MM.1S (cell line): ENCODE measurements around the gene POU5F2.

Experiments
- DNase-seq: peaks from one replicate; pipeline ENCODE4 v3.0.0-alpha.2; 2015
- H2AFZ ChIP-seq: fragments of 300-600 bp; sonication (generic); 2 replicates; pipeline ENCODE4 v1.6.0; 2016; ENCODE audit warnings: antibody characterized with exemption, low read length
- H3F3A ChIP-seq: fragments of 300-600 bp; sonication (generic); 2 replicates; pipeline ENCODE4 v1.6.1; 2016; ENCODE audit warnings: mild to moderate bottlenecking, antibody characterized with exemption, low read length, moderate library complexity, mixed read lengths; ENCODE audit not compliant: insufficient read depth
- H3K27ac ChIP-seq: fragments of 300-600 bp; sonication (generic); 2 replicates; pipeline ENCODE4 v1.5.1; 2016; ENCODE audit warnings: mild to moderate bottlenecking, low read length
- H3K27me3 ChIP-seq: fragments of 300-600 bp; sonication (generic); replicated peaks from 2 replicates; pipeline ENCODE4 v1.6.0; 2016; ENCODE audit warnings: low read length; ENCODE audit not compliant: insufficient read depth
- H3K36me3 ChIP-seq: fragments of 300-600 bp; sonication (generic); replicated peaks from 2 replicates; pipeline ENCODE4 v1.6.1; 2016; ENCODE audit warnings: mild to moderate bottlenecking, low read length, mixed read lengths; ENCODE audit not compliant: insufficient read depth
- H3K4me1 ChIP-seq: fragments of 300-600 bp; sonication (generic); 2 replicates; pipeline ENCODE4 v1.6.1; 2016; ENCODE audit warnings: low read length, mixed read lengths
- H3K4me2 ChIP-seq: fragments of 300-600 bp; sonication (generic); 2 replicates; pipeline ENCODE4 v1.6.0; 2016; ENCODE audit warnings: low read depth, low read length
- H3K4me3 ChIP-seq: fragments of 300-600 bp; sonication (generic); 2 replicates; pipeline ENCODE4 v1.5.1; 2016; ENCODE audit warnings: low read length, mixed read lengths
- H3K79me2 ChIP-seq: fragments of 300-600 bp; sonication (generic); 2 replicates; pipeline ENCODE4 v1.6.1; 2016; ENCODE audit warnings: mixed run types, low read length, mixed read lengths
- H3K9ac ChIP-seq: fragments of 300-600 bp; sonication (generic); 2 replicates; pipeline ENCODE4 v1.6.1; 2016; ENCODE audit warnings: low read length, mixed read lengths
- H3K9me2 ChIP-seq: fragments of 300-600 bp; sonication (generic); replicated peaks from 2 replicates; pipeline ENCODE4 v1.6.1; 2016; ENCODE audit warnings: mild to moderate bottlenecking, low read length, mixed read lengths; ENCODE audit not compliant: insufficient read depth
- H3K9me3 ChIP-seq: fragments of 300-600 bp; sonication (generic); replicated peaks from 2 replicates; pipeline ENCODE4 v1.6.1; 2016; ENCODE audit warnings: mild to moderate bottlenecking, low read length, mixed read lengths; ENCODE audit not compliant: insufficient read depth
- H4K20me1 ChIP-seq: fragments of 300-600 bp; sonication (generic); 2 replicates; pipeline ENCODE4 v1.6.1; 2016; ENCODE audit warnings: mild to moderate bottlenecking, low read length, moderate library complexity, mixed read lengths; ENCODE audit not compliant: insufficient read depth
- CTCF ChIP-seq: fragments of 300-600 bp; sonication (generic); IDR thresholded peaks from 2 replicates; pipeline ENCODE4 v1.5.1; 2016; ENCODE audit warnings: antibody characterized with exemption, low read length, mixed read lengths
- EZH2 ChIP-seq: fragments of 300-600 bp; sonication (generic); optimal IDR thresholded peaks from 2 replicates; pipeline ENCODE3; 2017; ENCODE audit warnings: low read depth, mild to moderate bottlenecking, antibody characterized with exemption, low read length, mixed read lengths
- EZH2phosphoT487 ChIP-seq: fragments of 300-600 bp; sonication (generic); IDR thresholded peaks from 2 replicates; pipeline ENCODE4 v1.6.1; 2018; ENCODE audit warnings: antibody characterized with exemption, low read length

Gene POU5F2

GRCh38 chr5:93724791-93725190, 16.6 kb downstream of the POU5F2 start:
- H3K4me2 ChIP-seq: no peak overlapping the region
- no peak for DNase-seq
- TF ChIP-seq EZH2phosphoT487: no peak

GRCh38 chr5:93723681-93724080, 17.7 kb downstream of the POU5F2 start:
- H4K20me1 ChIP-seq: no peaks in the 10 kb centered on the region
- no peaks in the 10 kb centered on the region for H3K79me2 ChIP-seq
- no peak for TF ChIP-seq EZH2
- no peak for TF ChIP-seq EZH2phosphoT487
- TF ChIP-seq CTCF: no peak
- H3K9me3 ChIP-seq: no peaks in the 10 kb centered on the region
- no peaks in the 10 kb centered on the region for H3K4me1 ChIP-seq
- no peak overlapping the region for H3K4me2 ChIP-seq
- H2AFZ ChIP-seq: no peak overlapping the region
- no peaks in the 10 kb centered on the region for H3F3A ChIP-seq
- no peaks in the 10 kb centered on the region for H3K36me3 ChIP-seq
- no peak overlapping the region for H3K9ac ChIP-seq
- no peaks in the 10 kb centered on the region for H3K27me3 ChIP-seq
- no peak overlapping the region for H3K27ac ChIP-seq
- H3K4me3 ChIP-seq: no peak overlapping the region
- DNase-seq: no peak
- H3K9me2 ChIP-seq: no peaks in the 10 kb centered on the region

More at GRCh38 chr5:93724791-93725190, 16.6 kb downstream of the POU5F2 start:
- H3K79me2 ChIP-seq: no peaks in the 10 kb centered on the region
- no peaks in the 10 kb centered on the region for H4K20me1 ChIP-seq
- H3K36me3 ChIP-seq: no peaks in the 10 kb centered on the region
- H3K4me1 ChIP-seq: no peaks in the 10 kb centered on the region
- no peak overlapping the region for H3K4me3 ChIP-seq
- H3F3A ChIP-seq: no peaks in the 10 kb centered on the region
- H3K9ac ChIP-seq: no peak overlapping the region
- H3K9me2 ChIP-seq: no peaks in the 10 kb centered on the region
- no peaks in the 10 kb centered on the region for H3K27me3 ChIP-seq
- H3K27ac ChIP-seq: no peak overlapping the region
- H2AFZ ChIP-seq: no peak overlapping the region
- H3K9me3 ChIP-seq: no peaks in the 10 kb centered on the region

- no peaks in the 10 kb centered on the region for H3K4me1 ChIP-seq
- H3K4me2 ChIP-seq: no peak overlapping the region
- no peaks in the 10 kb centered on the region for H3K9me2 ChIP-seq
- H3K27me3 ChIP-seq: no peaks in the 10 kb centered on the region
- no peak overlapping the region for H3K9ac ChIP-seq
- no peaks in the 10 kb centered on the region for H3K79me2 ChIP-seq
- H3K9me3 ChIP-seq: no peaks in the 10 kb centered on the region
- no peak for DNase-seq
- TF ChIP-seq EZH2 (no peak), CTCF (no peak), EZH2phosphoT487 (no peak)
- H2AFZ ChIP-seq: no peak overlapping the region
- H3F3A ChIP-seq: no peaks in the 10 kb centered on the region
- no peaks in the 10 kb centered on the region for H3K36me3 ChIP-seq
- no peak overlapping the region for H3K4me3 ChIP-seq
- no peak overlapping the region for H3K27ac ChIP-seq
- no peaks in the 10 kb centered on the region for H4K20me1 ChIP-seq
Observed at GRCh38 chr5:93723005-93723404, 18.4 kb downstream of the POU5F2 start.

- Histone ChIP-seq H3K36me3 (no peaks in the 10 kb centered on the region), H3K79me2 (no peaks in the 10 kb centered on the region), H3K4me2 (no peak overlapping the region), H3K4me1 (no peaks in the 10 kb centered on the region), H3K4me3 (no peak overlapping the region), H3K9me2 (no peaks in the 10 kb centered on the region), H3K27me3 (no peaks in the 10 kb centered on the region), H3K9ac (no peak overlapping the region), H3K9me3 (no peaks in the 10 kb centered on the region), H3K27ac (no peak overlapping the region), H4K20me1 (no peaks in the 10 kb centered on the region), H3F3A (no peaks in the 10 kb centered on the region), H2AFZ (no peak overlapping the region)
- no peak for DNase-seq
- TF ChIP-seq EZH2phosphoT487 (no peak), EZH2 (no peak)
Observed at GRCh38 chr5:93722588-93722987, 18.8 kb downstream of the POU5F2 start.
